ENCODE measurements around the gene IQCM. TPM values are rescaled to one million over a fixed set of nuclear protein-coding genes. Genes with fewer than 3 reads are reported as not detected.
"Not testable (repeated sequence)": the region's sequence is repeated elsewhere in the genome, so short reads cannot be mapped to it uniquely, and the experiment has no call there.

The IQCM gene
- total RNA-seq, 1 experiment from 2014 or later = not detected

GRCh38 chr4:149521611-149522425 lies 293.8 kb downstream of the IQCM start:
- no peak overlapping the region for H3K4me3 ChIP-seq
- no peaks in the 10 kb centered on the region for H3K27me3 ChIP-seq
- no peaks in the 10 kb centered on the region for H3K9me3 ChIP-seq (replicated peaks)
- H3K27ac ChIP-seq = no peak overlapping the region
- no peaks in the 10 kb centered on the region for H3K4me1 ChIP-seq
- DNase-seq = no peak
- no peaks in the 10 kb centered on the region for H3K36me3 ChIP-seq

GRCh38 chr4:149518471-149518870 lies 297.2 kb downstream of the IQCM start:
- H3K4me1 ChIP-seq = no peaks in the 10 kb centered on the region
- H3K36me3 ChIP-seq = no peaks in the 10 kb centered on the region
- DNase-seq = no peak
- no peaks in the 10 kb centered on the region for H3K9me3 ChIP-seq (replicated peaks)
- no peaks in the 10 kb centered on the region for H3K27me3 ChIP-seq
- no peak overlapping the region for H3K4me3 ChIP-seq
- no peak overlapping the region for H3K27ac ChIP-seq

DNA sequence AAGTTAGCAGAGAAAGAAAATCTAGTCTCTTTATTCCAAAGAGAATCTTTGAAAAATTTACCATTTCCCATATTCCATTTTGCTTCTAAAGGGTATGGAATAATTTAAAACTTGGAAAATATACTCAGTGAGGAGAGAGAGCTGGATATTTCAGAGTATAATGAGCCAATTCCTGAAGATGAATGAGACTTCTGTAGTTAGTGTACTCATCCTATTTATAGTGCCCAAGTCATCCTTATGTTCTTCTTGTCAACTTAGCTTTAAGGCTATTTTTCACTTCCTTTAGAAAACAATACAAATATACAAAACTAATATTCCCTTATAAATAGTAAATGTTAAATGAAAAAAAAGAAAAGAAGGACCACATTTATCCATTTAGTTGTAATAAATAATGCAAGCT lies 302.6 kb downstream of the IQCM start:
- DNase-seq = no peak
- Histone ChIP-seq H3K9me3 (replicated peaks) (no peaks in the 10 kb centered on the region), H3K4me3 (no peak overlapping the region), H3K4me1 (no peaks in the 10 kb centered on the region), H3K27me3 (no peaks in the 10 kb centered on the region), H3K36me3 (no peaks in the 10 kb centered on the region), H3K27ac (no peak overlapping the region)

GRCh38 chr4:149512501-149512900 lies 303.1 kb downstream of the IQCM start:
- no peak for DNase-seq
- H3K27me3 ChIP-seq = no peaks in the 10 kb centered on the region
- H3K9me3 ChIP-seq (replicated peaks) = no peaks in the 10 kb centered on the region
- no peaks in the 10 kb centered on the region for H3K4me1 ChIP-seq
- H3K36me3 ChIP-seq = no peaks in the 10 kb centered on the region
- no peak overlapping the region for H3K4me3 ChIP-seq
- H3K27ac ChIP-seq = no peak overlapping the region

GRCh38 chr4:149511558-149512298 lies 303.9 kb downstream of the IQCM start:
- DNase-seq = no peak
- no peaks in the 10 kb centered on the region for H3K36me3 ChIP-seq

DNA sequence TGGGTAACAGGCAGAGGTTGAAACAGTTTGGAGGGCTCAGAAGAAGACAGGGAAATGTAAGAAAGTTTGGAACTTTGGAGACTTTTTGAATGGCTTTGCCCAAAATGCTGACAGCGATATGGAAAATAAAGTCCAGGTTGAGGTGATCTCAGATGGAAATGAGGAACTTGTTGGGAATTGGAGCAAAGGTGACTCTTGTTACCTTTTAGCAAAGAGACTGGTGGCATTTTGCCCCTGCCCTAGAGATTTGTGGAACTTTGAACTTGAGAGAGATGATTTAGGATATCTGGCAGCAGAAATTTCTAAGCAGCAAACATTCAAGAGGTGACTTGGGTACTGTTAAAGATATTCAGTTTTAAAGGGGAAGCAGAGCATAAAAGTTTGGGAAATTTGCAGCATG lies 308.3 kb downstream of the IQCM start:
- H3K27ac ChIP-seq; H3K9me3 ChIP-seq (replicated peaks); DNase-seq; H3K36me3 ChIP-seq; H3K27me3 ChIP-seq; H3K4me3 ChIP-seq; H3K4me1 ChIP-seq: not testable (repeated sequence)

More at GRCh38 chr4:149511558-149512298, 303.9 kb downstream of the IQCM start:
- H3K4me1 ChIP-seq = no peaks in the 10 kb centered on the region
- H3K27ac ChIP-seq = no peak overlapping the region
- H3K4me3 ChIP-seq = no peak overlapping the region
- H3K27me3 ChIP-seq = no peaks in the 10 kb centered on the region
- H3K9me3 ChIP-seq (replicated peaks) = no peaks in the 10 kb centered on the region

DNA sequence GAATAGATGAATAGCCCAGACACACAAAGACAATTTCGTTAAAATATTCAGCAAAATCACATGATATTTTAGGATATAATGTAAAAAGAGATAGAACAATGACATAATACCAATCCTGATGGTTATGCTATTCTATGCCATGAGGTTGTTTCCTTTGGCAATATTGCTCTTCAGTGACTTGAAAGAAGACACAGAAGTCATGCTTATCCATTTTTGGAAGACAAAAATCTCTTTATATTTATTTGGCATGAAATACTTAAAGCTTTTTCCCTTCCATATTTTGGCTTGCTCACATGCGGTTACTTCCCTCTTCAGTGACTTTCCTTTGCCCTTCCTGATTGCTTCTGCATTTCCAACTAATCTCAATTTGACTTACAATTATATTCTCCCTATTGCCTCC lies 314.8 kb downstream of the IQCM start:
- no peaks in the 10 kb centered on the region for H3K36me3 ChIP-seq
- no peaks in the 10 kb centered on the region for H3K4me1 ChIP-seq
- H3K9me3 ChIP-seq (replicated peaks) = no peaks in the 10 kb centered on the region
- H3K27me3 ChIP-seq = no peaks in the 10 kb centered on the region
- H3K4me3 ChIP-seq = no peak overlapping the region
- no peak for DNase-seq
- H3K27ac ChIP-seq = no peak overlapping the region

GRCh38 chr4:149499726-149500125 lies 315.9 kb downstream of the IQCM start:
- DNase-seq = no peak
- Histone ChIP-seq H3K27ac (no peak overlapping the region), H3K4me3 (no peak overlapping the region), H3K36me3 (no peaks in the 10 kb centered on the region), H3K27me3 (no peaks in the 10 kb centered on the region), H3K4me1 (no peaks in the 10 kb centered on the region), H3K9me3 (replicated peaks) (no peaks in the 10 kb centered on the region)

DNA sequence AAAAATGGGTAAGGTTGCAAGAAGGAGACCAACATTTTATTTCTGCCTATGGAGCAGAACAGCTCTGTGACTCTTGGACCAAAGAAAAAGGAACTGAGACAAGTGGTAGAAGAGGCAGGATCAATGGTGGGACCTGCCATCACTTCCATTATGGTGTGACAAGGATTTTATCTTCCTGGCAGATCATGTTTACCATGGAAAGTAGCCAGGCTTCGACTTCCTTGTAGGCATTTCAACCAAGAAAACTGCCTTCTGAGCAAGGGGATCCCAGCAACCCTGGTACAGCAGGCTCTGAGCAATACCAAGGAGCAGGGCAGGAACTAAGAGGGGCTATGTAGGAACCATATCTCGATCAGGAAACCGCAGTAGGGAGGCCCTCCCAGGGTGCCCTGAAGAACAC lies 317.4 kb downstream of the IQCM start:
- Histone ChIP-seq H3K27ac (no peak overlapping the region), H3K4me3 (no peak overlapping the region), H3K9me3 (replicated peaks) (no peaks in the 10 kb centered on the region), H3K4me1 (no peaks in the 10 kb centered on the region), H3K36me3 (no peaks in the 10 kb centered on the region), H3K27me3 (no peaks in the 10 kb centered on the region)
- no peak for DNase-seq

DNA sequence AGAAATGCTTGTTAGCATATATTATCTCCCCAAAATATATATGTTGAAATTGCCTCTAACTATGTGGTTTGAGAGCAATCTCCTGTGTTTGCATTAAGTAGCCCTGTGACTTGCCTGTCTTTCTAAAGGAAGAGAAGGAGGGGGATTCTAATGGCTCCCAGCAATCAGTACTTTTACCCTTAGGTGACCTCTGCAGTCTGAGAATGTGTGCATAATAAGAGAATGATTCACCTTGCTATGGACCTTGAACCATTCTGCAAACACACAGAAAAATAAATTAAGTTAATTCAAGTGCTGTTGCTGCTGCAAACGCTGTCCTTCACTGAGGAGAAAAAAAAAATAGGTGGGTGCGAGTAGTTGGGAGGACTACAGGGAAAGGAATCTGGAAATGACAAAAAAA lies 322.2 kb downstream of the IQCM start:
- no peak for DNase-seq
- Histone ChIP-seq H3K36me3 (no peaks in the 10 kb centered on the region), H3K4me3 (no peak overlapping the region), H3K9me3 (replicated peaks) (no peaks in the 10 kb centered on the region), H3K27me3 (no peaks in the 10 kb centered on the region), H3K4me1 (no peaks in the 10 kb centered on the region), H3K27ac (no peak overlapping the region)

GRCh38 chr4:149489321-149489720 lies 326.3 kb downstream of the IQCM start:
- Histone ChIP-seq H3K4me3 (no peak overlapping the region), H3K27ac (no peak overlapping the region)

GRCh38 chr4:149486861-149487260 lies 328.8 kb downstream of the IQCM start:
- H3K9me3 ChIP-seq (replicated peaks) = no peaks in the 10 kb centered on the region
- no peaks in the 10 kb centered on the region for H3K4me1 ChIP-seq
- H3K27ac ChIP-seq = no peak overlapping the region
- no peaks in the 10 kb centered on the region for H3K27me3 ChIP-seq
- H3K4me3 ChIP-seq = no peak overlapping the region
- DNase-seq = no peak
- no peaks in the 10 kb centered on the region for H3K36me3 ChIP-seq

More at GRCh38 chr4:149489321-149489720, 326.3 kb downstream of the IQCM start:
- no peak for DNase-seq
- Histone ChIP-seq H3K9me3 (replicated peaks) (no peaks in the 10 kb centered on the region), H3K27me3 (no peaks in the 10 kb centered on the region), H3K4me1 (no peaks in the 10 kb centered on the region), H3K36me3 (no peaks in the 10 kb centered on the region)

DNA sequence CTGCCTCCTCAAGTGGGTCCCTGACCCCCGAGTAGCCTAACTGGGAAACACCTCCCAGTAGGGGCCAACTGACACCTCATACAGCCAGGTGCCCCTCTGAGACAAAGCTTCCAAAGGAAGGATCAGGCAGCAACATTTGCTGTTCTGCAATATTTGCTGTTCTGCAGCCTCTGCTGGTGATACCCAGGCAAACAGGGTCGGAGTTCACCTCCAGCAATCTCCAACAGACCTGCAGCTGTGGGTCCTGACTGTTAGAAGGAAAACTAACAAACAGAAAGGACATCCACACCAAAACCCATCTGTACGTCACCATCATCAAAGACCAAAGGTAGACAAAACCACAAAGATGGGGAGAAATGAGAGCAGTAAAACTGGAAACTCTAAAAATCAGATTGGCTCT lies 347.0 kb downstream of the IQCM start:
- not testable (repeated sequence) for H3K4me1 ChIP-seq; H3K27ac ChIP-seq; H3K27me3 ChIP-seq; H3K36me3 ChIP-seq; DNase-seq; H3K4me3 ChIP-seq; H3K9me3 ChIP-seq (replicated peaks)

DNA sequence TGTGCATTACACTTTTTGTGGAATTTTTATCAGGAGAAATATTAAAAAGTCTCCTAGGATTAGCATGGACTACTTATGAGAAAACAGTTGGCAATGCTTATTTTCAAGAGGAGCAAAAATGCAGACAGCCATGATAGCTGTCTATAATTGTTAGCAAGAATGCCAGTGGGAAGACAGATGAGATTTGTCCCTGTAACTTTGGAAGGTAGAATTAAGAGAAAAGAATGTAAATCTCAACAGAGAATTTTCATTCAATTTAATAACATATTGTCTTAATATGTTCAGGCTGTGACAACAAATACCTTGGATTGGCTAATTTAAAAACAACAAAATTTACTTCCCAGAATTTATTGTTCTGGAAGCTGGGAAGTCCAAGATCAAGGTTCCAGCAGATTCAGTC lies 349.2 kb downstream of the IQCM start:
- H3K9me3 ChIP-seq (replicated peaks) = no peaks in the 10 kb centered on the region
- H3K27me3 ChIP-seq = no peaks in the 10 kb centered on the region
- no peak for DNase-seq
- no peaks in the 10 kb centered on the region for H3K36me3 ChIP-seq
- H3K27ac ChIP-seq = no peak overlapping the region
- H3K4me3 ChIP-seq = no peak overlapping the region
- no peaks in the 10 kb centered on the region for H3K4me1 ChIP-seq

DNA sequence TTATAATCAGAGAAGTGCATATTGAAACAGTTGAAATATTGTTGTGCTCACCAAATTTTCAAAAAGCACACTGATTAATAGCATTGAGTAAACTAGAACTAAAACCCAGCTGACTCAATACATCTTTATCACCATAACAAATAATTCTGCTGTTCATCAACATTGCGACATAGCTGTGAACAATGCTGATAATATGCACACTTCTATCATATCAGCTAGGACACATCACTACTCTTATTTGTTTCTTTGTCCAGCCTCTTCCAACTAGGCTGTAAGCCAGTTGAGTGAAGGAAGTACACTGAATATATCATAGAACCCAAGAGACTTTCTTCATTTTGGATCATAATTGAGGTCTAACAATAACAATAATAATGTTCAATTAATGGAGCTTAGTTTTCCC lies 349.7 kb downstream of the IQCM start:
- DNase-seq = no peak
- Histone ChIP-seq H3K27me3 (no peaks in the 10 kb centered on the region), H3K27ac (no peak overlapping the region), H3K4me3 (no peak overlapping the region), H3K4me1 (no peaks in the 10 kb centered on the region), H3K9me3 (replicated peaks) (no peaks in the 10 kb centered on the region), H3K36me3 (no peaks in the 10 kb centered on the region)

Measured in SJCRH30 (cell line).